Cardiac muscle cell (in vitro differentiated cells and primary cell): Measurements from ENCODE around the gene ACP1. TPM values are rescaled to one million over a fixed set of nuclear protein-coding genes. Genes with fewer than 3 reads are reported as not detected.

Experiments
- DNase-seq, 2 donors: peaks; one replicate each; pipeline versions ENCODE4 v3.0.0 to v3.0.0-alpha.2; 2010 to 2017; ENCODE audit warnings: low read depth in 1 of 2, low spot score in 1 of 2
- H3K27ac ChIP-seq: fragments of 200-600 bp; sonication (generic); 2 replicates; pipeline ENCODE4 v1.5.1; 2016
- H3K27me3 ChIP-seq: fragments of 200-600 bp; sonication (generic); 2 replicates; pipeline ENCODE4 v1.6.0; 2016; ENCODE audit warnings: control low read depth
- H3K36me3 ChIP-seq: fragments of 200-600 bp; sonication (generic); 2 replicates; pipeline ENCODE4 v1.5.1; 2016; ENCODE audit warnings: control low read depth
- H3K4me1 ChIP-seq: fragments of 200-600 bp; sonication (generic); 2 replicates; pipeline ENCODE4 v1.8.1; 2017; ENCODE audit warnings: low read depth, mild to moderate bottlenecking, mixed run types
- H3K4me3 ChIP-seq: fragments of 200-600 bp; sonication (generic); 2 replicates; pipeline ENCODE4 v1.5.1; 2016; ENCODE audit warnings: mild to moderate bottlenecking
- H3K9me3 ChIP-seq: fragments of 200-600 bp; sonication (generic); 2 replicates; pipeline ENCODE4 v1.5.1; 2017; ENCODE audit warnings: low read depth, mild to moderate bottlenecking, control low read depth
- polyA plus RNA-seq: library from polyadenylated mRNA; unstranded; fragments of >200 nt; fragmentation: Nextera tagmentation; extraction: Ambion mirVana; gene quantifications from 2 replicates; pipeline ENCODE4 v1.2.1, GENCODE V29; 2016
- total RNA-seq: library from RNA; depleted of rRNA; stranded (reverse); fragments of >200 nt; gene quantifications from 2 replicates; pipeline ENCODE4 v1.2.3, GENCODE V29; 2016
- TF ChIP-seq, protein P1 (sequence below): IDR thresholded peaks from 2 replicates; pipeline ENCODE4 v1.5.1; 2012; ENCODE audit warnings: low read depth, mild to moderate bottlenecking, low read length

Gene ACP1
- total and polyA plus RNA-seq, 2 experiments from 2014 or later: 92.8 to 216 TPM

GRCh38 chr2:323035-323434, 58.3 kb downstream of the ACP1 start:
- Histone ChIP-seq H3K27ac (no peak overlapping the region), H3K9me3 (no peaks in the 10 kb centered on the region), H3K4me3 (no peak overlapping the region), H3K27me3 (no peaks in the 10 kb centered on the region), H3K4me1 (no peaks in the 10 kb centered on the region), H3K36me3 (no peaks in the 10 kb centered on the region)
- DNase-seq: no peak
- TF ChIP-seq, protein P1, sequence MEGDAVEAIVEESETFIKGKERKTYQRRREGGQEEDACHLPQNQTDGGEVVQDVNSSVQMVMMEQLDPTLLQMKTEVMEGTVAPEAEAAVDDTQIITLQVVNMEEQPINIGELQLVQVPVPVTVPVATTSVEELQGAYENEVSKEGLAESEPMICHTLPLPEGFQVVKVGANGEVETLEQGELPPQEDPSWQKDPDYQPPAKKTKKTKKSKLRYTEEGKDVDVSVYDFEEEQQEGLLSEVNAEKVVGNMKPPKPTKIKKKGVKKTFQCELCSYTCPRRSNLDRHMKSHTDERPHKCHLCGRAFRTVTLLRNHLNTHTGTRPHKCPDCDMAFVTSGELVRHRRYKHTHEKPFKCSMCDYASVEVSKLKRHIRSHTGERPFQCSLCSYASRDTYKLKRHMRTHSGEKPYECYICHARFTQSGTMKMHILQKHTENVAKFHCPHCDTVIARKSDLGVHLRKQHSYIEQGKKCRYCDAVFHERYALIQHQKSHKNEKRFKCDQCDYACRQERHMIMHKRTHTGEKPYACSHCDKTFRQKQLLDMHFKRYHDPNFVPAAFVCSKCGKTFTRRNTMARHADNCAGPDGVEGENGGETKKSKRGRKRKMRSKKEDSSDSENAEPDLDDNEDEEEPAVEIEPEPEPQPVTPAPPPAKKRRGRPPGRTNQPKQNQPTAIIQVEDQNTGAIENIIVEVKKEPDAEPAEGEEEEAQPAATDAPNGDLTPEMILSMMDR: no peak

Other genes with a start within 250 kb of the ACP1 start
- 0.60 and 1.1 TPM in 2 replicates for gene FAM110C, start 218.4 kb upstream of the ACP1 start, total RNA-seq
- gene FAM110C, start 218.4 kb upstream of the ACP1 start, polyA plus RNA-seq: 0.60 and 0.85 TPM in 2 replicates
- gene SH3YL1, start 915 bp upstream of the ACP1 start, total RNA-seq: 18.2 and 35.1 TPM in 2 replicates
- gene SH3YL1, start 915 bp upstream of the ACP1 start, polyA plus RNA-seq: 15.8 and 22.3 TPM in 2 replicates
- gene ALKAL2, start 23.1 kb downstream of the ACP1 start, total RNA-seq: 0.95 TPM in 1 of 2 replicates, not detected in the other
- 1.4 and 1.6 TPM in 2 replicates for gene ALKAL2, start 23.1 kb downstream of the ACP1 start, polyA plus RNA-seq